Ishikawa (cell line): ENCODE measurements around the gene CRIP3.

Experiments
- CEBPB ChIP-seq: IDR thresholded peaks from 2 replicates; pipeline ENCODE4 v1.6.1; 2012
- EGR1 ChIP-seq: IDR thresholded peaks from 2 replicates; pipeline ENCODE4 v1.6.1; 2012
- FOXM1 ChIP-seq: IDR thresholded peaks from 2 replicates; pipeline ENCODE4 v1.6.1; 2012; ENCODE audit warnings: low read depth, borderline replicate concordance
- RAD21 ChIP-seq: IDR thresholded peaks from 2 replicates; pipeline ENCODE4 v1.6.1; 2012; ENCODE audit warnings: low read depth

DNA sequence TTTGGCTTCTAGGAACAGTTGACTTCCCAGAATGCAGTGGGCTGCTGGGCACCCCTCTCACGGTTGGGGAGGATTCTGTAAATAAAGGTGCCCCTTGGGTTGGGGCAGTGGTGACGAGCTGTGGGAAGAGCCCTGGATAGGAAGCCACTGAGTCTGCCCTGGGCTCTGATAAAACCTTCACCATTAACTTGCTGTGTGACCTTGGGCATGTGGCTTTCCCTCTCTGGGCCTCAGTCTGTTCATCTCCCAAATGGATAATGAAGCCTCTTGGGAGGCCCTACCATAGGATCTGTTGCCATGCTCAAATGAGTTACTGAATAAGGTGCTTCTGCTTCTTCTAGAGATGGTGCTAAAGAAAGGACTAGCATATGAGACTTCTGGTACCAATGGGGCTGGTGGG is 3.7 kb downstream of the CRIP3 start:
- TF ChIP-seq RAD21 (no peak), FOXM1 (no peak), CEBPB (no peak), EGR1 (no peak)
